Liver (tissue), 9 donors: ENCODE results near the gene C1S. TPM values are rescaled to one million over a fixed set of nuclear protein-coding genes. Genes with fewer than 3 reads are reported as not detected.
A peak's percentile ranks its signal among the peaks of the same experiment; 100 is the strongest.
"Not testable (repeated sequence)": the region's sequence is repeated elsewhere in the genome, so short reads cannot be mapped to it uniquely, and the experiment has no call there.

Experiments
- DNase-seq: peaks from one replicate; pipeline ENCODE4 v3.0.0-alpha.2; 2017; ENCODE audit warnings: low spot score
- H3K27ac ChIP-seq, 2 donors: one replicate each; pipeline ENCODE4 v1.7.0; 2013; ENCODE audit warnings: inconsistent platforms in 2 of 2, low read length in 2 of 2, control low read depth in 1 of 2, low read depth in 1 of 2, mild to moderate bottlenecking in 1 of 2
- H3K27me3 ChIP-seq, 4 donors: one replicate each; pipeline versions ENCODE4 v1.6.1 to v1.7.0; 2013; ENCODE audit warnings: low read length in 3 of 4, inconsistent platforms in 1 of 4, mild to moderate bottlenecking in 1 of 4, moderate library complexity in 1 of 4; ENCODE audit not compliant: control insufficient read depth in 4 of 4, insufficient read depth in 4 of 4
- H3K36me3 ChIP-seq, 4 donors: one replicate each; pipeline versions ENCODE4 v1.6.1 to v1.7.0; 2013; ENCODE audit warnings: low read length in 3 of 4, mild to moderate bottlenecking in 3 of 4, low read depth in 1 of 4, moderate library complexity in 1 of 4; ENCODE audit not compliant: control insufficient read depth in 4 of 4, insufficient read depth in 3 of 4
- H3K4me1 ChIP-seq, 4 donors: one replicate each; pipeline versions ENCODE4 v1.6.1 to v1.7.0; 2013; ENCODE audit warnings: low read length in 3 of 4, mild to moderate bottlenecking in 3 of 4, moderate library complexity in 1 of 4; ENCODE audit not compliant: control insufficient read depth in 4 of 4, insufficient read depth in 4 of 4
- H3K4me3 ChIP-seq, 3 donors: one replicate each; pipeline versions ENCODE4 v1.6.1 to v1.7.0; 2013; ENCODE audit warnings: low read length in 3 of 3, control low read depth in 1 of 3, low read depth in 1 of 3, mild to moderate bottlenecking in 1 of 3
- H3K9ac ChIP-seq, 2 donors: one replicate each; pipeline ENCODE4 v1.7.0; 2013; ENCODE audit warnings: low read length in 2 of 2, mild to moderate bottlenecking in 2 of 2, moderate library complexity in 2 of 2, control low read depth in 1 of 2, low read depth in 1 of 2
- H3K9me3 ChIP-seq, 4 donors: one replicate each; pipeline versions ENCODE4 v1.6.1 to v1.7.0; 2013; ENCODE audit warnings: low read length in 3 of 4; ENCODE audit not compliant: control insufficient read depth in 4 of 4
- EGR1 ChIP-seq, 2 donors: IDR thresholded peaks; 2 replicates each; pipeline ENCODE4 v1.6.1; 2016 to 2018; ENCODE audit warnings: antibody characterized with exemption in 2 of 2, low read depth in 2 of 2
- FOXA1 ChIP-seq: IDR thresholded peaks from 2 replicates; pipeline ENCODE4 v1.6.1; 2016; ENCODE audit warnings: antibody characterized with exemption
- FOXA2 ChIP-seq: IDR thresholded peaks from 2 replicates; pipeline ENCODE4 v1.6.1; 2016; ENCODE audit warnings: antibody characterized with exemption
- GABPA ChIP-seq, 2 donors: IDR thresholded peaks in 1 of 2; conservative IDR thresholded peaks in 1 of 2; 2 replicates each; pipeline ENCODE4 v1.6.1; 2016; ENCODE audit warnings: antibody characterized with exemption in 2 of 2, mild to moderate bottlenecking in 1 of 2, moderate library complexity in 1 of 2
- HNF4A ChIP-seq, 2 donors: conservative IDR thresholded peaks; 2 replicates each; pipeline ENCODE4 v1.6.1; 2016; ENCODE audit warnings: antibody characterized with exemption in 2 of 2, mild to moderate bottlenecking in 2 of 2
- HNF4G ChIP-seq: IDR thresholded peaks from 2 replicates; pipeline ENCODE4 v1.6.1; 2016; ENCODE audit warnings: antibody characterized with exemption
- JUND ChIP-seq, 2 donors: IDR thresholded peaks; 2 replicates each; pipeline ENCODE4 v1.6.1; 2016; ENCODE audit warnings: antibody characterized with exemption in 2 of 2
- NR2F2 ChIP-seq: IDR thresholded peaks from 2 replicates; pipeline ENCODE4 v1.6.1; 2016; ENCODE audit warnings: antibody characterized with exemption
- RAD21 ChIP-seq, 2 donors: IDR thresholded peaks; 2 replicates each; pipeline ENCODE4 v1.6.1; 2016; ENCODE audit warnings: antibody characterized with exemption in 2 of 2, mild to moderate bottlenecking in 2 of 2
- RXRA ChIP-seq, 2 donors: IDR thresholded peaks; 2 replicates each; pipeline ENCODE4 v1.6.1; 2017 to 2018; ENCODE audit warnings: antibody characterized with exemption in 2 of 2, mild to moderate bottlenecking in 1 of 2
- SP1 ChIP-seq: IDR thresholded peaks from 2 replicates; pipeline ENCODE4 v1.6.1; 2018; ENCODE audit warnings: antibody characterized with exemption, mild to moderate bottlenecking
- TAF1 ChIP-seq: conservative IDR thresholded peaks from 2 replicates; pipeline ENCODE4 v1.6.1; 2016; ENCODE audit warnings: antibody characterized with exemption, mild to moderate bottlenecking
- YY1 ChIP-seq: IDR thresholded peaks from 2 replicates; pipeline ENCODE4 v1.6.1; 2016; ENCODE audit warnings: antibody characterized with exemption, mild to moderate bottlenecking
- WGBS: extraction: QIAGEN DNeasy Blood & Tissue Kit; methylation state at CpG from one replicate; pipeline ENCODE4 v1.1.7; 2013; 5-methylcytosine and 5-hydroxymethylcytosine counted together
- polyA plus RNA-seq, 2 donors: library from polyadenylated mRNA; stranded (reverse) in 1 of 2; unstranded in 1 of 2; fragments of 200-250 nt in 1 of 2; fragments of >200 nt in 1 of 2; fragmentation: Nextera tagmentation in 1 of 2; extraction: Ambion mirVana in 1 of 2; gene quantifications; one replicate each; pipeline versions ENCODE4 v1.2.1 to v1.2.3, GENCODE V29; 2013 to 2015
- total RNA-seq, 2 donors: library from RNA; depleted of rRNA; stranded (reverse); fragments of >200 nt; gene quantifications; one replicate each; pipeline ENCODE4 v1.2.3, GENCODE V29; 2014
- TF ChIP-seq, protein P1 (sequence below): IDR thresholded peaks from 2 replicates; pipeline ENCODE4 v1.6.1; 2016; ENCODE audit warnings: antibody characterized with exemption
- TF ChIP-seq, protein P2 (sequence below): IDR thresholded peaks from 2 replicates; pipeline ENCODE4 v1.6.1; 2016; ENCODE audit warnings: antibody characterized with exemption, mild to moderate bottlenecking
- TF ChIP-seq, protein P3 (sequence below): fragments of 150-350 bp; IDR thresholded peaks from 2 replicates; pipeline ENCODE4 v1.5.1; 2017; ENCODE audit warnings: improper control_type of control experiment, low read depth, low read length; ENCODE audit not compliant: missing input control
- TF ChIP-seq, protein P4 (sequence below): IDR thresholded peaks from 2 replicates; pipeline ENCODE4 v1.6.1; 2016; ENCODE audit warnings: antibody characterized with exemption
- TF ChIP-seq, protein P5 (sequence below): IDR thresholded peaks from 2 replicates; pipeline ENCODE4 v1.6.1; 2016; ENCODE audit warnings: antibody characterized with exemption
- donor health status: healthy.
- donor health status: healthy.
- donor health status: healthy.
- donor health status: healthy.
- donor health status: healthy.

Gene C1S
- total RNA-seq (1,000 to 10,000 TPM in 1 of 2 donors, 100 to 1,000 TPM in 1; 267 to 2,029 TPM), polyA plus RNA-seq (1,000 to 10,000 TPM; 1,439 to 1,696 TPM)

DNA sequence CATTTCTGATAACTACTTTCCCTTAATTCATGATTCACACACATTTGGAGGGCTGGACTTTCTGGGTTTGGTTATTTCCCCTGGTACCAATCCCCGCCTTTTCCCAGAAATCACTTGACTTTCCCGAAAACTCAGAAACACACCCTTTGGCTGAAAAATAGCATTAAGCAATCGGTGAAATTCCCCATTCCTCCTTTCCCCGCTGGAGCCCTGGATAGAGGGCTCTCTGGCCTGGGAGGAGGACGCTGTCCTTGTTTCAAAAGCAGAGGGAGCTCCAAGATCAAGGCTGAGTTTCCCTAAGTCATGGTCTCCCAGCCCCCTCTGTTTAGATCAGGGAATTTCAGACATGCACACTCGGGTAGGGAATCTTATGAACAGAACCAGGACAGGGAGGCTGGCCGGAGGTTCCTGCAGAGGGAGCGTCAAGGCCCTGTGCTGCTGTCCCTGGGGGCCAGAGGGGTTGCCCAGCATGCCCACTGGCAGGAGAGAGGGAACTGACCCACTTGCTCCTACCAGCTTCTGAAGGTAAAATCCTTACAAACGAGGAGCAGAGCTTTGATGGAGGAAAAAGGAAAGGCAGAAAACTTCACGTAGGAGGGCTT is at the start of gene C1S:
Gene C1S (plus strand): TSS at position 366 of the 602 bp plus-strand sequence. CDS start 1,195 bp downstream, outside the sequence.
- no peaks in the 10 kb centered on the region for H3K9me3 ChIP-seq
- H3K4me3 ChIP-seq = peak within 1 kb of the TSS; percentile 69 to 79 (median 76)
- DNase-seq = peak; percentile 43
- H3K4me1 ChIP-seq = peaks cover 3 to 39% (median 32%) of the 10 kb centered on the region in 4 donors
- TF ChIP-seq, protein P1, sequence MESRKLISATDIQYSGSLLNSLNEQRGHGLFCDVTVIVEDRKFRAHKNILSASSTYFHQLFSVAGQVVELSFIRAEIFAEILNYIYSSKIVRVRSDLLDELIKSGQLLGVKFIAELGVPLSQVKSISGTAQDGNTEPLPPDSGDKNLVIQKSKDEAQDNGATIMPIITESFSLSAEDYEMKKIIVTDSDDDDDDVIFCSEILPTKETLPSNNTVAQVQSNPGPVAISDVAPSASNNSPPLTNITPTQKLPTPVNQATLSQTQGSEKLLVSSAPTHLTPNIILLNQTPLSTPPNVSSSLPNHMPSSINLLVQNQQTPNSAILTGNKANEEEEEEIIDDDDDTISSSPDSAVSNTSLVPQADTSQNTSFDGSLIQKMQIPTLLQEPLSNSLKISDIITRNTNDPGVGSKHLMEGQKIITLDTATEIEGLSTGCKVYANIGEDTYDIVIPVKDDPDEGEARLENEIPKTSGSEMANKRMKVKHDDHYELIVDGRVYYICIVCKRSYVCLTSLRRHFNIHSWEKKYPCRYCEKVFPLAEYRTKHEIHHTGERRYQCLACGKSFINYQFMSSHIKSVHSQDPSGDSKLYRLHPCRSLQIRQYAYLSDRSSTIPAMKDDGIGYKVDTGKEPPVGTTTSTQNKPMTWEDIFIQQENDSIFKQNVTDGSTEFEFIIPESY = peak; percentile 58
- TF ChIP-seq RXRA (IDR thresholded peaks at IDR 0.05) = peak; percentile 71 to 76
- TF ChIP-seq FOXA2 = peak; percentile 62
- TF ChIP-seq, protein P2, sequence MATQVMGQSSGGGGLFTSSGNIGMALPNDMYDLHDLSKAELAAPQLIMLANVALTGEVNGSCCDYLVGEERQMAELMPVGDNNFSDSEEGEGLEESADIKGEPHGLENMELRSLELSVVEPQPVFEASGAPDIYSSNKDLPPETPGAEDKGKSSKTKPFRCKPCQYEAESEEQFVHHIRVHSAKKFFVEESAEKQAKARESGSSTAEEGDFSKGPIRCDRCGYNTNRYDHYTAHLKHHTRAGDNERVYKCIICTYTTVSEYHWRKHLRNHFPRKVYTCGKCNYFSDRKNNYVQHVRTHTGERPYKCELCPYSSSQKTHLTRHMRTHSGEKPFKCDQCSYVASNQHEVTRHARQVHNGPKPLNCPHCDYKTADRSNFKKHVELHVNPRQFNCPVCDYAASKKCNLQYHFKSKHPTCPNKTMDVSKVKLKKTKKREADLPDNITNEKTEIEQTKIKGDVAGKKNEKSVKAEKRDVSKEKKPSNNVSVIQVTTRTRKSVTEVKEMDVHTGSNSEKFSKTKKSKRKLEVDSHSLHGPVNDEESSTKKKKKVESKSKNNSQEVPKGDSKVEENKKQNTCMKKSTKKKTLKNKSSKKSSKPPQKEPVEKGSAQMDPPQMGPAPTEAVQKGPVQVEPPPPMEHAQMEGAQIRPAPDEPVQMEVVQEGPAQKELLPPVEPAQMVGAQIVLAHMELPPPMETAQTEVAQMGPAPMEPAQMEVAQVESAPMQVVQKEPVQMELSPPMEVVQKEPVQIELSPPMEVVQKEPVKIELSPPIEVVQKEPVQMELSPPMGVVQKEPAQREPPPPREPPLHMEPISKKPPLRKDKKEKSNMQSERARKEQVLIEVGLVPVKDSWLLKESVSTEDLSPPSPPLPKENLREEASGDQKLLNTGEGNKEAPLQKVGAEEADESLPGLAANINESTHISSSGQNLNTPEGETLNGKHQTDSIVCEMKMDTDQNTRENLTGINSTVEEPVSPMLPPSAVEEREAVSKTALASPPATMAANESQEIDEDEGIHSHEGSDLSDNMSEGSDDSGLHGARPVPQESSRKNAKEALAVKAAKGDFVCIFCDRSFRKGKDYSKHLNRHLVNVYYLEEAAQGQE = peak; percentile 92
- peak in 1 of 2 donors; percentile 70 for TF ChIP-seq JUND (IDR thresholded peaks at IDR 0.05)
- TF ChIP-seq HNF4A (conservative IDR thresholded peaks at IDR 0.05) = peak; percentile 45 to 68
- TF ChIP-seq NR2F2 = peak; percentile 70
- TF ChIP-seq TAF1 = peak; percentile 99
- TF ChIP-seq, protein P3, sequence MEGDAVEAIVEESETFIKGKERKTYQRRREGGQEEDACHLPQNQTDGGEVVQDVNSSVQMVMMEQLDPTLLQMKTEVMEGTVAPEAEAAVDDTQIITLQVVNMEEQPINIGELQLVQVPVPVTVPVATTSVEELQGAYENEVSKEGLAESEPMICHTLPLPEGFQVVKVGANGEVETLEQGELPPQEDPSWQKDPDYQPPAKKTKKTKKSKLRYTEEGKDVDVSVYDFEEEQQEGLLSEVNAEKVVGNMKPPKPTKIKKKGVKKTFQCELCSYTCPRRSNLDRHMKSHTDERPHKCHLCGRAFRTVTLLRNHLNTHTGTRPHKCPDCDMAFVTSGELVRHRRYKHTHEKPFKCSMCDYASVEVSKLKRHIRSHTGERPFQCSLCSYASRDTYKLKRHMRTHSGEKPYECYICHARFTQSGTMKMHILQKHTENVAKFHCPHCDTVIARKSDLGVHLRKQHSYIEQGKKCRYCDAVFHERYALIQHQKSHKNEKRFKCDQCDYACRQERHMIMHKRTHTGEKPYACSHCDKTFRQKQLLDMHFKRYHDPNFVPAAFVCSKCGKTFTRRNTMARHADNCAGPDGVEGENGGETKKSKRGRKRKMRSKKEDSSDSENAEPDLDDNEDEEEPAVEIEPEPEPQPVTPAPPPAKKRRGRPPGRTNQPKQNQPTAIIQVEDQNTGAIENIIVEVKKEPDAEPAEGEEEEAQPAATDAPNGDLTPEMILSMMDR = peak; percentile 90
- TF ChIP-seq SP1 = peak; percentile 86
- TF ChIP-seq HNF4G = peak; percentile 34
- TF ChIP-seq GABPA (IDR thresholded peaks at IDR 0.05 in 1 of 2, conservative IDR thresholded peaks at IDR 0.05 in 1 of 2) = no peak
- TF ChIP-seq EGR1 (IDR thresholded peaks at IDR 0.05; ENCODE audit: low read depth in 2 of 2) = peak; percentile 42 to 66
- TF ChIP-seq, protein P4, sequence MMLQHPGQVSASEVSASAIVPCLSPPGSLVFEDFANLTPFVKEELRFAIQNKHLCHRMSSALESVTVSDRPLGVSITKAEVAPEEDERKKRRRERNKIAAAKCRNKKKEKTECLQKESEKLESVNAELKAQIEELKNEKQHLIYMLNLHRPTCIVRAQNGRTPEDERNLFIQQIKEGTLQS = peak; percentile 64
- TF ChIP-seq, protein P5, sequence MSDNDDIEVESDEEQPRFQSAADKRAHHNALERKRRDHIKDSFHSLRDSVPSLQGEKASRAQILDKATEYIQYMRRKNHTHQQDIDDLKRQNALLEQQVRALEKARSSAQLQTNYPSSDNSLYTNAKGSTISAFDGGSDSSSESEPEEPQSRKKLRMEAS = peak; percentile 72
- peak; percentile 93 to 96 for TF ChIP-seq RAD21 (IDR thresholded peaks at IDR 0.05)
- TF ChIP-seq FOXA1 = peak; percentile 79
- peak; percentile 73 for TF ChIP-seq YY1
- 15% methylated on average over 10 of the region's 10 CpGs for WGBS
- peak within 1 kb of the TSS; percentile 94 to 98 for H3K9ac ChIP-seq
- peaks cover 2 to 22% (median 8%) of the 10 kb centered on the region in 4 donors for H3K36me3 ChIP-seq
- no peaks in the 10 kb centered on the region for H3K27me3 ChIP-seq
- peak within 1 kb of the TSS; percentile 91 to 93 for H3K27ac ChIP-seq

DNA sequence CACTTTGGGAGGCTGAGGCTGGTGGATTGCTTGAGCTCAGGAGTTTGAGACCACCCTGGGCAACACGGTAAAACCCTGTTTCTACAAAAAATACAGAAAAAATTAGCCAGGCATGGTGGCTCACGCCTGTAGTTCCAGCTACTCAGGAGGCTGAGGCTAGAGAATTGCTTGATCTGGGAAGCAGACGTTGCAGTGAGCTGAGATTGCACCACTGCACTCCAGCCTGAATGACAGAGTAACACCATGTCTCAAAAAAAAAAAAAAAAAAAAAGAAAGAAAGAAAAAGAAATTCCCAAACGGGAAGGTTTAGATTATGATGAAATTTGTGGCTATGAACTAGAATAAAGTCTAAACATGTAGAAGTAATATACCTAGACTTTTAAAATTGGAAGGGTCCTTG is 49.1 kb upstream of the C1S start:
- H3K36me3 ChIP-seq, H3K9ac ChIP-seq, H3K27me3 ChIP-seq, DNase-seq, H3K9me3 ChIP-seq, H3K4me3 ChIP-seq, H3K27ac ChIP-seq: not testable (repeated sequence)
- WGBS = 71% methylated on average over 4 of the region's 4 CpGs
- H3K4me1 ChIP-seq = peaks cover 20 to 53% (median 33%) of the 10 kb centered on the region in 4 donors
